OCI-LY3 (cell line): Measurements from ENCODE around the gene PDE4D.

Source experiments
- EZH2phosphoT487 ChIP-seq: fragments of 200-600 bp; shearing (Covaris generic); IDR thresholded peaks from 2 replicates; pipeline ENCODE4 v1.6.1; 2018; ENCODE audit warnings: antibody characterized with exemption, mixed run types, low read depth
- TF ChIP-seq, protein P1 (sequence below): fragments of 200-600, 300-600 bp; sonication (generic); IDR thresholded peaks from 2 replicates; pipeline ENCODE4 v1.5.1; 2014; ENCODE audit warnings: antibody characterized with exemption, low read length, low read depth

DNA sequence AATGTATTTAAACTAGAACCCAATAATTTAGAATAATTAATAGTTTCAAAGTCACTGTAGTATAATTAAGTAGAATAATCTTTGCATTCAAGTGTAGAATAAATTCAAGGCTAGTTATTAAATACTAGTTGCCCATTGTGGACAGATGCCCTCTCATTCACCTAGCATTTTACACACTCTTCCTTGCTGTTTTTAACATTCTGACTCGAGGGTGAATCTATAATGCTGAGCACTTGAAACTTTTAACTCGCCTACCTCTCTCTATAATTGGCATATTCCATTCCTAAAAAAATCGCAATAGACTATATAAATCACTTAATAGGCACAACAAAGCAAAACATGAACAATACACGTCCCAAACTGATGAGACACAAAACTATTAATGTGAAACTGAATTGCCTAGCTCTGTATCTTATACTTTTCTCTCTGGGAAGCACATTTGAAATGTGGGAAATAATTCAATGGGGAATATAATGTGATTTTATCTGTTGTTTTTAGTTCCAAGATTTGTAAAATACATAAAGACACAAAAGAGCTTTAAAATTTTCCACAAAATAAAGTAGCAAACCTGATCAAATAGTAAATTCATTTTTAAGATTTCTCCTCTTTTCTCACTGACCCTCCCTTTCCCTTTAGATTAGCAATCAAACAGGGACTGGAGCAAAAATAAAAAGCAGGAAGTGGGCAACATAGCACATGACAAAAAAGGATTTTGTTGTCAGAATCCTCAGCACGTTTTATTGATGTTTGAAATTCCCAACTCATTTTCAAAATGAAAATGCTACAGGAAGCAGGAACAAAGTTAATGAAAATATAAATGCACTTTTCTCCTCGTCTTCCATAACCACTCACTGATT, 295.6 kb downstream of the PDE4D start:
- TF ChIP-seq, protein P1, sequence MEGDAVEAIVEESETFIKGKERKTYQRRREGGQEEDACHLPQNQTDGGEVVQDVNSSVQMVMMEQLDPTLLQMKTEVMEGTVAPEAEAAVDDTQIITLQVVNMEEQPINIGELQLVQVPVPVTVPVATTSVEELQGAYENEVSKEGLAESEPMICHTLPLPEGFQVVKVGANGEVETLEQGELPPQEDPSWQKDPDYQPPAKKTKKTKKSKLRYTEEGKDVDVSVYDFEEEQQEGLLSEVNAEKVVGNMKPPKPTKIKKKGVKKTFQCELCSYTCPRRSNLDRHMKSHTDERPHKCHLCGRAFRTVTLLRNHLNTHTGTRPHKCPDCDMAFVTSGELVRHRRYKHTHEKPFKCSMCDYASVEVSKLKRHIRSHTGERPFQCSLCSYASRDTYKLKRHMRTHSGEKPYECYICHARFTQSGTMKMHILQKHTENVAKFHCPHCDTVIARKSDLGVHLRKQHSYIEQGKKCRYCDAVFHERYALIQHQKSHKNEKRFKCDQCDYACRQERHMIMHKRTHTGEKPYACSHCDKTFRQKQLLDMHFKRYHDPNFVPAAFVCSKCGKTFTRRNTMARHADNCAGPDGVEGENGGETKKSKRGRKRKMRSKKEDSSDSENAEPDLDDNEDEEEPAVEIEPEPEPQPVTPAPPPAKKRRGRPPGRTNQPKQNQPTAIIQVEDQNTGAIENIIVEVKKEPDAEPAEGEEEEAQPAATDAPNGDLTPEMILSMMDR: no peak
- TF ChIP-seq EZH2phosphoT487: no peak
